Testis (tissue), 2 donors: ENCODE results near the gene PRPS1L1.

Experiments
- CTCF ChIP-seq, 3 experiments: fragments of 450-650 bp in 2 of 3; fragments of 200-600 bp in 1 of 3; sonication (generic) in 1 of 3; IDR thresholded peaks; one replicate each; pipeline ENCODE4 v1.5.1; 2016 to 2019; ENCODE audit warnings: antibody characterized with exemption in 3 of 3, mild to moderate bottlenecking in 2 of 3, moderate library complexity in 1 of 3
- POLR2A ChIP-seq: fragments of 450-650 bp; IDR thresholded peaks from one replicate; pipeline ENCODE4 v1.6.1; 2017; ENCODE audit warnings: antibody characterized with exemption, mild to moderate bottlenecking, moderate library complexity

- TF ChIP-seq POLR2A (no peak), CTCF (IDR thresholded peaks at IDR 0.05) (no peak)
These were observed 8.1 kb downstream of the PRPS1L1 start for GRCh38 chr7:18019555-18019954.
